Suprapubic skin (tissue), 4 donors: ENCODE measurements around the gene EEF2K.

Experiments used
- EP300 ChIP-seq: sonication (generic); formaldehyde crosslinking; IDR thresholded peaks from one replicate; pipeline ENCODE4 v1.6.1; 2017; ENCODE audit warnings: antibody characterized with exemption
- POLR2AphosphoS5 ChIP-seq, 3 donors: sonication (generic); formaldehyde crosslinking; IDR thresholded peaks; one replicate each; pipeline ENCODE4 v1.6.1; 2017; ENCODE audit warnings: antibody characterized with exemption in 3 of 3
- TF ChIP-seq, protein P1 (sequence below), 2 donors: fragments of 200-600 bp in 1 of 2; fragments of 450-650 bp in 1 of 2; sonication (generic) in 1 of 2; IDR thresholded peaks; one replicate each; pipeline ENCODE4 v1.5.1; 2016 to 2019; ENCODE audit warnings: antibody characterized with exemption in 2 of 2, mild to moderate bottlenecking in 1 of 2, moderate library complexity in 1 of 2

DNA sequence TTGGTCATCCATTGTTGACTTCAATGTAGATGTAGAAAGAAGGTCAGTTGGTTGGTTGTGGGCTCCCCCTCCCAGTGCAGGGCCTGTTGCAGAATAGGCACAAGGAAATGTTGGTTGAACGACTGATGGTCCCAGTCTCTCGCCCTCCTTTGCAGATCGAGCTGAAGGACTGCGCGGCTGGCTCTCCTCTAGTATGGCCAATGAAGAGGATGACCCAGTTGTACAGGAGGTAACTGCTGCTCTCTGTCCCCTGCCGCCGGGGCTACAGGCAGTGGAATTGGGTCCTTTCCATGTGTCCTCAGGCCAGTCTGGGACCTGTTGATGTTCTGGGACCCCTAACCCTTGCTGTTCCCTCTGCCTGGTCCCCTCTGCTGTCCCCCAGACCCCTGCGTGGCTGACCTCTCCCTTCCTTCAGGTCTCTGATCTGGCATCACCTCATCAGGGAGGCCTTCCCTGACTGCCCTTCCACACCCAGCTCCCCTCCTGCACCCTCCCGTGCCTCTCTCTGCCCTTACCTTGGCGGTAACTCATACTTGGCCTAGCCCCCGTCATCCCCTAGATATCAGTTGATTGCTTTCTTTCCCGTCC, 96.8 kb downstream of the EEF2K start:
- TF ChIP-seq, protein P1, sequence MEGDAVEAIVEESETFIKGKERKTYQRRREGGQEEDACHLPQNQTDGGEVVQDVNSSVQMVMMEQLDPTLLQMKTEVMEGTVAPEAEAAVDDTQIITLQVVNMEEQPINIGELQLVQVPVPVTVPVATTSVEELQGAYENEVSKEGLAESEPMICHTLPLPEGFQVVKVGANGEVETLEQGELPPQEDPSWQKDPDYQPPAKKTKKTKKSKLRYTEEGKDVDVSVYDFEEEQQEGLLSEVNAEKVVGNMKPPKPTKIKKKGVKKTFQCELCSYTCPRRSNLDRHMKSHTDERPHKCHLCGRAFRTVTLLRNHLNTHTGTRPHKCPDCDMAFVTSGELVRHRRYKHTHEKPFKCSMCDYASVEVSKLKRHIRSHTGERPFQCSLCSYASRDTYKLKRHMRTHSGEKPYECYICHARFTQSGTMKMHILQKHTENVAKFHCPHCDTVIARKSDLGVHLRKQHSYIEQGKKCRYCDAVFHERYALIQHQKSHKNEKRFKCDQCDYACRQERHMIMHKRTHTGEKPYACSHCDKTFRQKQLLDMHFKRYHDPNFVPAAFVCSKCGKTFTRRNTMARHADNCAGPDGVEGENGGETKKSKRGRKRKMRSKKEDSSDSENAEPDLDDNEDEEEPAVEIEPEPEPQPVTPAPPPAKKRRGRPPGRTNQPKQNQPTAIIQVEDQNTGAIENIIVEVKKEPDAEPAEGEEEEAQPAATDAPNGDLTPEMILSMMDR (IDR thresholded peaks at IDR 0.05): no peak
- TF ChIP-seq EP300: no peak
- TF ChIP-seq POLR2AphosphoS5 (IDR thresholded peaks at IDR 0.05): no peak
